ENCODE data around the gene SLC12A2. TPM values are rescaled to one million over a fixed set of nuclear protein-coding genes. Genes with fewer than 3 reads are reported as not detected.

The SLC12A2 gene
- total RNA-seq, 1 experiment from 2014 or later, result 29.8 TPM

DNA sequence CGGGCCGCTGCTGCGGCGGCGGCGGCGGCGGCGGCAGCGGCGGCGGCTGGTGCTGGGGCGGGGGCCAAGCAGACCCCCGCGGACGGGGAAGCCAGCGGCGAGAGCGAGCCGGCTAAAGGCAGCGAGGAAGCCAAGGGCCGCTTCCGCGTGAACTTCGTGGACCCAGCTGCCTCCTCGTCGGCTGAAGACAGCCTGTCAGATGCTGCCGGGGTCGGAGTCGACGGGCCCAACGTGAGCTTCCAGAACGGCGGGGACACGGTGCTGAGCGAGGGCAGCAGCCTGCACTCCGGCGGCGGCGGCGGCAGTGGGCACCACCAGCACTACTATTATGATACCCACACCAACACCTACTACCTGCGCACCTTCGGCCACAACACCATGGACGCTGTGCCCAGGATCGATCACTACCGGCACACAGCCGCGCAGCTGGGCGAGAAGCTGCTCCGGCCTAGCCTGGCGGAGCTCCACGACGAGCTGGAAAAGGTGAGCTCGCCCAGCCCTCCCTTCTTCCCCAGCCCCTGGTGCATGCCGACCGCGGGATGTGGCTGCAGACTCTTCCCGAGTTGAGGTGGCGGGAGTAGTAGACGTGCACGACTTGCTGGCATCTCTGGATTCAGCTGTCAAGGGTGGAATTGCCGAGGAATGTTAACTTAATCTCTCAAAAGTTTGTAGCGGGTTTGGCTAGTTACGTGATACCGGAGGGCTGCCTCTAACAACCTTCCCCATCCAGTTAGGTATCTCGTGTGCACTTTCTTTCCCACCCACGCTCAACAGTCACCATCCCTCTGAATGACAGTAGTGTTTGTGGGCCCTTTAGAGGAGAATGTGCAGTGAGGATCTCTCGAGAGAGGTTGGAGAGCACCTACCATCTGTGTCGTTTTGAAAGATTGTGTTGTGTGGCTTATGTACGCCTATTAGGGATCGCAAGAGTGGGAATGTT lies 932 bp downstream of the SLC12A2 start:
- BruUV-seq (replicated peaks), result no TSS peak
- Mint-ChIP-seq H3K36me3 (ENCODE audit: insufficient read depth, unreplicated experiment) (peaks cover 10% of the 10 kb centered on the region), H3K27ac (ENCODE audit: low read depth, unreplicated experiment) (peak overlapping the region; percentile 61), H3K4me1 (ENCODE audit: insufficient read depth, unreplicated experiment) (peaks cover 48% of the 10 kb centered on the region), H3K4me3 (ENCODE audit: unreplicated experiment) (peak overlapping the region; percentile 76), H3K9me3 (ENCODE audit: unreplicated experiment) (no peaks in the 10 kb centered on the region), H3K27me3 (ENCODE audit: insufficient read depth, unreplicated experiment) (no peaks in the 10 kb centered on the region)
- intact Hi-C loops (cut with micrococcal nuclease), result loop anchor here (1.0 to 2.0 kb wide), 2 partner anchors 116 to 327 kb away; no protein-coding TSS in a partner anchor
- POLR2A ChIA-PET, result interaction anchor here (0.5 to 5.1 kb wide), 24 partner anchors 9 to 1063 kb away, joined by 3 to 32 read pairs (median 3); no protein-coding TSS in a partner anchor
- DNase-seq (ENCODE audit: unreplicated experiment), result peak; percentile 54
- no peak for TF ChIP-seq CTCF (IDR thresholded peaks at IDR 0.05; ENCODE audit: unreplicated experiment)
- CTCF ChIA-PET, result interaction anchor here (0.6 to 2.0 kb wide), 22 partner anchors 10 to 797 kb away, joined by 3 to 8 read pairs (median 4); no protein-coding TSS in a partner anchor

DNA sequence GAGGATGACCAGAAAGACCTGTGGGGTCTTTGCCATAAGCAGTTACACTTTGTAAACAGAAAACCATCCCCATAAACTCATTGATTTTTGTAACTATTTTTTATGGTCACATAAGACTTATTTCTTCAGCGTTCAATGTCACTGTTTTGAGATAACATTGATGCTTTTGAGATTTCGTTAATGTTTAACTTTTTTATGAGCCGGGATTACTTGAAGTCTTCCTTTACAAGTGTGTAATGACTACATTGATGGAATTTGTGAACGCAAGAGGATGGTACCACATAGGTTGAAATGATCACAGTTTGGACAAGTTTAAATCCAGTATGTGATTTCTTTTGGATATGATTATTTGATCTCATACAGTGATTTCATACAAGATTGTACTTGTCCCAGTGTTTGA lies 1.8 kb downstream of the SLC12A2 start:
- Mint-ChIP-seq H3K9me3 (ENCODE audit: unreplicated experiment) (no peaks in the 10 kb centered on the region), H3K36me3 (ENCODE audit: insufficient read depth, unreplicated experiment) (peaks cover 4% of the 10 kb centered on the region), H3K27ac (ENCODE audit: low read depth, unreplicated experiment) (peak overlapping the region; percentile 61), H3K4me1 (ENCODE audit: insufficient read depth, unreplicated experiment) (peaks cover 40% of the 10 kb centered on the region), H3K4me3 (ENCODE audit: unreplicated experiment) (peak overlapping the region; percentile 76), H3K27me3 (ENCODE audit: insufficient read depth, unreplicated experiment) (no peaks in the 10 kb centered on the region)
- intact Hi-C loops (cut with micrococcal nuclease), result loop anchor here (2.0 kb wide), 1 partner anchor 115 kb away; no protein-coding TSS in a partner anchor
- peak; percentile 9 for DNase-seq (ENCODE audit: unreplicated experiment)
- ChIA-PET POLR2A (interaction anchor here (0.7 to 5.1 kb wide), 9 partner anchors 10 to 759 kb away, joined by 3 to 32 read pairs (median 4); no protein-coding TSS in a partner anchor), CTCF (interaction anchor here (0.7 to 2.0 kb wide), 9 partner anchors 14 to 525 kb away, joined by 3 to 8 read pairs (median 5); no protein-coding TSS in a partner anchor)
- no TSS peak for BruUV-seq (replicated peaks)
- TF ChIP-seq CTCF (IDR thresholded peaks at IDR 0.05; ENCODE audit: unreplicated experiment), result no peak

- POLR2A ChIA-PET, result interaction anchor here (3.1 kb wide), 1 partner anchor 8 kb away, joined by 17 read pairs; the partner anchor contains the start of gene SLC12A2
- H3K4me1 Mint-ChIP-seq (ENCODE audit: insufficient read depth, unreplicated experiment), result peaks cover 23% of the 10 kb centered on the region
- H3K36me3 Mint-ChIP-seq (ENCODE audit: insufficient read depth, unreplicated experiment), result no peaks in the 10 kb centered on the region
- CTCF ChIA-PET, result no interaction called here
- TF ChIP-seq CTCF (IDR thresholded peaks at IDR 0.05; ENCODE audit: unreplicated experiment), result no peak
- BruUV-seq (replicated peaks), result no TSS peak
- no peaks in the 10 kb centered on the region for H3K27me3 Mint-ChIP-seq (ENCODE audit: insufficient read depth, unreplicated experiment)
- H3K4me3 Mint-ChIP-seq (ENCODE audit: unreplicated experiment), result no peak overlapping the region
- intact Hi-C loops (cut with micrococcal nuclease), result no loop called here
- no peak for DNase-seq (ENCODE audit: unreplicated experiment)
- no peak overlapping the region for H3K27ac Mint-ChIP-seq (ENCODE audit: low read depth, unreplicated experiment)
- peaks cover 5% of the 10 kb centered on the region for H3K9me3 Mint-ChIP-seq (ENCODE audit: unreplicated experiment)
Observed at GRCh38 chr5:128091579-128091978, 8.0 kb downstream of the SLC12A2 start.

DNA sequence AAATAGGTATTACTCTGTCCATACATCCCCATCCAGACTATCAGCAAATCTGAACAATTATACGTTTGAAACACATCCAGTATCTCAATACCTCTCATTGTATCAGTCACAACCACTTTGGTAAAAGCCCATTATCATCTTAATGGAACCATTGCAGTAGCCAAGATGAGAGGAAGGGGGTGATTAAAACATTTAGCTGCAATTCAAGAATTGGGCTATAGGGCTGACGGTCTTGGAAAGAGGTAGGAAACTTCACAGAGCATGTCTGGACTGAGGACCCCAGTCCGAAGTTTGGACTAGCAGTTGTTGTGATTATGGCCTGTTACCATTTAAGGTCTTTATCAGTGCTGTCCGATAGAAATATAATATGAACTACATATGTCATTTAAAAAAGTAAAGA lies 8.6 kb downstream of the SLC12A2 start:
- no peak for DNase-seq (ENCODE audit: unreplicated experiment)
- Mint-ChIP-seq H3K4me3 (ENCODE audit: unreplicated experiment) (no peak overlapping the region), H3K27ac (ENCODE audit: low read depth, unreplicated experiment) (no peak overlapping the region), H3K27me3 (ENCODE audit: insufficient read depth, unreplicated experiment) (no peaks in the 10 kb centered on the region), H3K4me1 (ENCODE audit: insufficient read depth, unreplicated experiment) (peaks cover 21% of the 10 kb centered on the region), H3K36me3 (ENCODE audit: insufficient read depth, unreplicated experiment) (no peaks in the 10 kb centered on the region), H3K9me3 (ENCODE audit: unreplicated experiment) (peaks cover 5% of the 10 kb centered on the region)
- ChIA-PET CTCF (interaction anchor here (1.0 kb wide), 1 partner anchor 9 kb away, joined by 4 read pairs; no protein-coding TSS in a partner anchor), POLR2A (interaction anchor here (3.1 kb wide), 1 partner anchor 9 kb away, joined by 17 read pairs; the partner anchor contains the start of gene SLC12A2)
- TF ChIP-seq CTCF (IDR thresholded peaks at IDR 0.05; ENCODE audit: unreplicated experiment), result no peak
- BruUV-seq (replicated peaks), result no TSS peak
- intact Hi-C loops (cut with micrococcal nuclease), result no loop called here

Measured in MCF 10A (cell line).